22Rv1 (cell line): Measurements from ENCODE around the gene EPN1.

Experiments used
- ZFX ChIP-seq: fragments of 450-650 bp; IDR thresholded peaks from 2 replicates; pipeline ENCODE4 v1.6.1; 2017; ENCODE audit warnings: antibody characterized with exemption, borderline replicate concordance
- TF ChIP-seq, protein P1 (sequence below): fragments of 450-650 bp; IDR thresholded peaks from 2 replicates; pipeline ENCODE4 v1.5.1; 2017; ENCODE audit warnings: mild to moderate bottlenecking

DNA sequence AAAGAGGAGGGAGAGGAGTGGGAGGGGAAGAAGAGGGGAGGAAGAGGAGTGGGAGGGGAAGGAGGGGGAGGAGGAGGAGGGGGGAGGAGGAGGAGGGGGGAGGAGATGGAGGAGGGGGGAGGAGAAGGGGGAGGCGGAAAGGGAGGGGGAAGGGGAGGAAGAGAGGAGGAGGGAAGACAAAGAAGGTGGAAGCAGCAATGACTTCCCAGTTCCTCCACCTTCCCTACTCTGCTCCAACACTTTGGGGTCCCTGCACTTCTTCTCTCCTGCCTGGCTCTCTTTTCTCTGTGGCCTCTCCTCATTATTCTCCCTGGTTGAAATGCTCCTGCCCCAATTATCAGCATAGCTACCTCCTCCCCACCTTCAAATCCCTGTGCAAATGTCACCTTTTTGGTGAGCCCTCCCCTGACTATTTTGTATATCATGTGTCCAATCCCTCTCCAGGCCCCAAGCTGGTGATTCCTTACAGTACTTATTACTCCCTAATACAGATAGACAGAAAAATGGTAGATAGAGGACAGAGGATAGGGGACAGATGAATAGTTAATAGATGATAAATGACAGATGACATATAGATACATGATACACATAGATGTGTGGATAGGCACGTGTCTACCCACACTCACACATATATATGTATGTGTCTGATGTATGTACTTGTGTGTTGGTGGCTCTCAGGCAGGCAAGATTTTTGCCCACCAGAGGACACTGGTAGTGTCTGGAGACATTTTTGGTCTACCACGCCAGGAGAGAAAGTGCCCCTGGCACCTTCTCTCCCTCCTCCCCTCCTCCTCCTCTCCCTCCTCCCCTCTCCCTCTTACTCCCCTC is 38.0 kb downstream of the EPN1 start:
- TF ChIP-seq, protein P1, sequence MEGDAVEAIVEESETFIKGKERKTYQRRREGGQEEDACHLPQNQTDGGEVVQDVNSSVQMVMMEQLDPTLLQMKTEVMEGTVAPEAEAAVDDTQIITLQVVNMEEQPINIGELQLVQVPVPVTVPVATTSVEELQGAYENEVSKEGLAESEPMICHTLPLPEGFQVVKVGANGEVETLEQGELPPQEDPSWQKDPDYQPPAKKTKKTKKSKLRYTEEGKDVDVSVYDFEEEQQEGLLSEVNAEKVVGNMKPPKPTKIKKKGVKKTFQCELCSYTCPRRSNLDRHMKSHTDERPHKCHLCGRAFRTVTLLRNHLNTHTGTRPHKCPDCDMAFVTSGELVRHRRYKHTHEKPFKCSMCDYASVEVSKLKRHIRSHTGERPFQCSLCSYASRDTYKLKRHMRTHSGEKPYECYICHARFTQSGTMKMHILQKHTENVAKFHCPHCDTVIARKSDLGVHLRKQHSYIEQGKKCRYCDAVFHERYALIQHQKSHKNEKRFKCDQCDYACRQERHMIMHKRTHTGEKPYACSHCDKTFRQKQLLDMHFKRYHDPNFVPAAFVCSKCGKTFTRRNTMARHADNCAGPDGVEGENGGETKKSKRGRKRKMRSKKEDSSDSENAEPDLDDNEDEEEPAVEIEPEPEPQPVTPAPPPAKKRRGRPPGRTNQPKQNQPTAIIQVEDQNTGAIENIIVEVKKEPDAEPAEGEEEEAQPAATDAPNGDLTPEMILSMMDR: no peak
- no peak for TF ChIP-seq ZFX
